GM23338 (cell line): ENCODE measurements around the gene SURF1. TPM values are rescaled to one million over a fixed set of nuclear protein-coding genes. Genes with fewer than 3 reads are reported as not detected.

Source experiments
- ATAC-seq: fragments of 200-7000 bp; cut with Tn5 transposase; 3 replicates; pipeline ENCODE4 v1.9.1; 2020
- DNase-seq: peaks from one replicate; pipeline ENCODE4 v3.0.0-alpha.2; 2015; ENCODE audit warnings: low spot score
- H2AFZ ChIP-seq: fragments of 200-600 bp; sonication (generic); 2 replicates; pipeline ENCODE4 v1.8.0; 2016; ENCODE audit warnings: antibody characterized with exemption, mild to moderate bottlenecking, moderate library complexity
- H3F3A ChIP-seq: fragments of 200-600 bp; sonication (generic); replicated peaks from 2 replicates; pipeline ENCODE4 v1.8.0; 2017; ENCODE audit warnings: antibody characterized with exemption, mixed run types, low read depth
- H3K27ac ChIP-seq: fragments of 200-600 bp; sonication (generic); 2 replicates; pipeline ENCODE4 v1.6.1; 2016; ENCODE audit warnings: low read depth
- H3K27me3 ChIP-seq: fragments of 200-600 bp; sonication (generic); 2 replicates; pipeline ENCODE4 v1.8.0; 2016; ENCODE audit warnings: mild to moderate bottlenecking, mixed run types, moderate library complexity; ENCODE audit not compliant: insufficient read depth
- H3K36me3 ChIP-seq: fragments of 200-600 bp; sonication (generic); 2 replicates; pipeline ENCODE4 v1.8.0; 2016; ENCODE audit warnings: mild to moderate bottlenecking; ENCODE audit not compliant: insufficient read depth
- H3K4me1 ChIP-seq: fragments of 200-600 bp; sonication (generic); 2 replicates; pipeline ENCODE4 v1.8.0; 2016; ENCODE audit warnings: mild to moderate bottlenecking, moderate library complexity; ENCODE audit not compliant: insufficient read depth
- H3K4me2 ChIP-seq: fragments of 200-600 bp; sonication (generic); 2 replicates; pipeline ENCODE4 v1.7.1; 2017; ENCODE audit warnings: mixed run types
- H3K4me3 ChIP-seq: fragments of 200-600 bp; sonication (generic); 2 replicates; pipeline ENCODE4 v1.6.1; 2016; ENCODE audit warnings: mixed run types
- H3K79me2 ChIP-seq: fragments of 200-600 bp; sonication (generic); replicated peaks from 2 replicates; pipeline ENCODE4 v1.8.0; 2017; ENCODE audit warnings: mild to moderate bottlenecking; ENCODE audit not compliant: insufficient read depth
- H3K9me2 ChIP-seq: fragments of 200-600 bp; sonication (generic); 2 replicates; pipeline ENCODE4 v1.8.0; 2017; ENCODE audit not compliant: insufficient read depth
- H4K20me1 ChIP-seq: fragments of 200-600 bp; sonication (generic); replicated peaks from 2 replicates; pipeline ENCODE4 v1.8.0; 2017; ENCODE audit warnings: mild to moderate bottlenecking; ENCODE audit not compliant: insufficient read depth
- H3K27ac Mint-ChIP-seq: 2 replicates; pipeline ENCODE4 v1.8.0; 2020; ENCODE audit warnings: inconsistent platforms, mild to moderate bottlenecking, moderate library complexity, mixed read lengths
- H3K27me3 Mint-ChIP-seq: 3 replicates; pipeline ENCODE4 v1.8.0; 2022; ENCODE audit warnings: low read depth, mild to moderate bottlenecking, moderate library complexity, mixed read lengths, inconsistent platforms; ENCODE audit not compliant: insufficient read depth, poor library complexity
- H3K36me3 Mint-ChIP-seq: 3 replicates; pipeline ENCODE4 v1.8.0; 2021; ENCODE audit warnings: low read depth, mild to moderate bottlenecking, inconsistent platforms, moderate library complexity, mixed read lengths
- H3K4me1 Mint-ChIP-seq: 3 replicates; pipeline ENCODE4 v1.8.0; 2020; ENCODE audit warnings: mild to moderate bottlenecking, inconsistent platforms, mixed read lengths
- H3K4me3 Mint-ChIP-seq: 3 replicates; pipeline ENCODE4 v1.8.0; 2021; ENCODE audit warnings: moderate library complexity, mild to moderate bottlenecking, inconsistent platforms, mixed read lengths
- H3K9me3 Mint-ChIP-seq: 3 replicates; pipeline ENCODE4 v1.8.0; 2020; ENCODE audit warnings: moderate library complexity, mild to moderate bottlenecking, inconsistent platforms, mixed read lengths
- CREB1 ChIP-seq: fragments of 250-450 bp; sonication (Bioruptor Pico); IDR thresholded peaks from 2 replicates; pipeline ENCODE4 v1.5.0; 2020; ENCODE audit warnings: low read depth, mild to moderate bottlenecking, moderate library complexity
- CTCF ChIP-seq, 2 experiments: fragments of 200-600 bp in 1 of 2; sonication (generic) in 1 of 2; conservative IDR thresholded peaks; 2 replicates each; pipeline versions ENCODE4 v1.5.1 to v1.6.1; 2016 to 2017; ENCODE audit warnings: antibody characterized with exemption in 2 of 2, low read depth in 2 of 2, mild to moderate bottlenecking in 2 of 2, moderate library complexity in 1 of 2
- ETS1 ChIP-seq: IDR thresholded peaks from 2 replicates; pipeline ENCODE4 v1.6.1; 2016; ENCODE audit warnings: antibody characterized with exemption
- EZH2 ChIP-seq: fragments of 200-600 bp; sonication (generic); IDR thresholded peaks from one replicate; pipeline ENCODE4 v1.8.0; 2017; ENCODE audit warnings: antibody characterized with exemption, mild to moderate bottlenecking, low read depth; ENCODE audit not compliant: unreplicated experiment
- EZH2phosphoT487 ChIP-seq: fragments of 200-600 bp; sonication (generic); IDR thresholded peaks from one replicate; pipeline ENCODE4 v1.8.1; 2018; ENCODE audit warnings: antibody characterized with exemption; ENCODE audit not compliant: unreplicated experiment
- JUNB ChIP-seq: IDR thresholded peaks from one replicate; pipeline ENCODE4 v1.6.1; 2016; ENCODE audit warnings: antibody characterized with exemption; ENCODE audit not compliant: unreplicated experiment
- NANOG ChIP-seq: IDR thresholded peaks from 2 replicates; pipeline ENCODE4 v1.6.1; 2016; ENCODE audit warnings: antibody characterized with exemption, borderline replicate concordance
- POLR2AphosphoS5 ChIP-seq: IDR thresholded peaks from 2 replicates; pipeline ENCODE4 v1.6.1; 2016; ENCODE audit warnings: antibody characterized with exemption, low read depth
- STAT1 ChIP-seq: IDR thresholded peaks from one replicate; pipeline ENCODE4 v1.6.1; 2016; ENCODE audit warnings: antibody characterized with exemption; ENCODE audit not compliant: unreplicated experiment
- ZNF114 ChIP-seq: fragments of 250-450 bp; sonication (Bioruptor Pico); IDR thresholded peaks from 2 replicates; pipeline ENCODE4 v1.5.0; 2020; ENCODE audit warnings: mild to moderate bottlenecking, moderate library complexity
- ZNF331 ChIP-seq: fragments of 250-450 bp; sonication (Bioruptor Pico); IDR thresholded peaks from 2 replicates; pipeline ENCODE4 v1.5.0; 2020; ENCODE audit warnings: low read depth, mild to moderate bottlenecking, moderate library complexity
- ZNF462 ChIP-seq: fragments of 250-450 bp; sonication (Bioruptor Pico); IDR thresholded peaks from 2 replicates; pipeline ENCODE4 v1.5.0; 2020; ENCODE audit warnings: mild to moderate bottlenecking, moderate library complexity
- polyA plus RNA-seq: library from polyadenylated mRNA; unstranded; fragments of >200 nt; fragmentation: Nextera tagmentation; extraction: Ambion mirVana; gene quantifications from 2 replicates; pipeline ENCODE4 v1.2.1, GENCODE V29; 2016
- total RNA-seq: library from RNA; depleted of rRNA; stranded (reverse); fragments of >200 nt; shearing (Covaris generic); gene quantifications from 2 replicates; pipeline ENCODE4 v1.2.3, GENCODE V29; 2014

The SURF1 gene
- total and polyA plus RNA-seq, 2 experiments from 2014 or later: 39.1 to 52.6 TPM

- ATAC-seq (no peak), DNase-seq (no peak)
- H3K9me3 Mint-ChIP-seq: peaks cover 10% of the 10 kb centered on the region
- H3K79me2 ChIP-seq: no peaks in the 10 kb centered on the region
- H3K9me2 ChIP-seq: no peaks in the 10 kb centered on the region
- H3K27ac Mint-ChIP-seq: no peak overlapping the region
- TF ChIP-seq ZNF462 (CRISPR knock-in tag) (no peak), EZH2 (no peak), EZH2phosphoT487 (no peak), ZNF114 (CRISPR knock-in tag) (no peak), POLR2AphosphoS5 (no peak), ETS1 (no peak), STAT1 (no peak), ZNF331 (CRISPR knock-in tag) (no peak), NANOG (no peak), CTCF (conservative IDR thresholded peaks at IDR 0.05; ENCODE audit: low read depth in 2 of 2) (no peak), JUNB (no peak), CREB1 (CRISPR knock-in tag) (no peak)
- H3K4me1 ChIP-seq: no peaks in the 10 kb centered on the region
- H4K20me1 ChIP-seq: no peaks in the 10 kb centered on the region
- H3K36me3 ChIP-seq: no peaks in the 10 kb centered on the region
- no peak overlapping the region for H3K27ac ChIP-seq
- H2AFZ ChIP-seq: 0 out of 2 replicates have a peak overlapping the region, but pooled peaks have one; percentile 18
- H3F3A ChIP-seq: no peaks in the 10 kb centered on the region
- H3K4me3 ChIP-seq: no peak overlapping the region
- peaks cover 8% of the 10 kb centered on the region for H3K36me3 Mint-ChIP-seq
- H3K4me3 Mint-ChIP-seq: no peak overlapping the region
- no peak overlapping the region for H3K4me2 ChIP-seq
- no peaks in the 10 kb centered on the region for H3K4me1 Mint-ChIP-seq
- H3K27me3 ChIP-seq: no peaks in the 10 kb centered on the region
- H3K27me3 Mint-ChIP-seq: no peaks in the 10 kb centered on the region
Measured at GRCh38 chr9:133307301-133307700, 49.0 kb downstream of the SURF1 start.
